Thoracic aorta (tissue), 2 donors: Measurements from ENCODE around the gene RAD23A. TPM values are rescaled to one million over a fixed set of nuclear protein-coding genes. Genes with fewer than 3 reads are reported as not detected.

Experiments
- ATAC-seq: fragments of 150-250 bp; one replicate; pipeline ENCODE4 v1.8.0; 2017; ENCODE audit warnings: low read depth; ENCODE audit not compliant: insufficient number of reproducible peaks, low FRiP score
- DNase-seq: peaks from one replicate; pipeline ENCODE4 v3.0.0-alpha.2; 2020; ENCODE audit warnings: low spot score
- H3K27ac ChIP-seq, 2 donors: fragments of 200-600 bp; sonication (generic); 1 replicate in 1 of 2; 2 replicates in 1 of 2; pipeline ENCODE4 v1.5.1; 2016; ENCODE audit warnings: mild to moderate bottlenecking in 2 of 2, moderate library complexity in 2 of 2
- H3K27me3 ChIP-seq: fragments of 200-600 bp; sonication (generic); replicated peaks from 2 replicates; pipeline ENCODE4 v1.6.0; 2016; ENCODE audit warnings: mild to moderate bottlenecking; ENCODE audit not compliant: insufficient read depth
- H3K36me3 ChIP-seq: fragments of 200-600 bp; sonication (generic); one replicate; pipeline ENCODE4 v1.5.1; 2016
- H3K4me1 ChIP-seq, 2 donors: fragments of 200-600 bp; sonication (generic); 1 replicate in 1 of 2; 2 replicates in 1 of 2; pipeline versions ENCODE4 v1.5.1 to v1.6.0; 2016; ENCODE audit warnings: low read depth in 2 of 2, mild to moderate bottlenecking in 1 of 2; ENCODE audit not compliant: control insufficient read depth in 1 of 2
- H3K4me3 ChIP-seq: fragments of 200-600 bp; sonication (generic); 2 replicates; pipeline ENCODE4 v1.5.1; 2016; ENCODE audit warnings: mild to moderate bottlenecking
- H3K9me3 ChIP-seq: fragments of 200-600 bp; sonication (generic); 2 replicates; pipeline ENCODE4 v1.5.1; 2016
- total RNA-seq, 2 donors: library from RNA; depleted of rRNA; stranded (reverse); fragments of >200 nt; gene quantifications; one replicate each; pipeline versions ENCODE4 v1.1.0 to v1.2.3, GENCODE V29; 2016
- TF ChIP-seq, protein P1 (sequence below): fragments of 200-600 bp; sonication (generic); IDR thresholded peaks from one replicate; pipeline ENCODE4 v1.5.1; 2019; ENCODE audit warnings: antibody characterized with exemption

Gene RAD23A
- total RNA-seq, 2 donors from 2014 or later, result 116 to 130 TPM

DNA sequence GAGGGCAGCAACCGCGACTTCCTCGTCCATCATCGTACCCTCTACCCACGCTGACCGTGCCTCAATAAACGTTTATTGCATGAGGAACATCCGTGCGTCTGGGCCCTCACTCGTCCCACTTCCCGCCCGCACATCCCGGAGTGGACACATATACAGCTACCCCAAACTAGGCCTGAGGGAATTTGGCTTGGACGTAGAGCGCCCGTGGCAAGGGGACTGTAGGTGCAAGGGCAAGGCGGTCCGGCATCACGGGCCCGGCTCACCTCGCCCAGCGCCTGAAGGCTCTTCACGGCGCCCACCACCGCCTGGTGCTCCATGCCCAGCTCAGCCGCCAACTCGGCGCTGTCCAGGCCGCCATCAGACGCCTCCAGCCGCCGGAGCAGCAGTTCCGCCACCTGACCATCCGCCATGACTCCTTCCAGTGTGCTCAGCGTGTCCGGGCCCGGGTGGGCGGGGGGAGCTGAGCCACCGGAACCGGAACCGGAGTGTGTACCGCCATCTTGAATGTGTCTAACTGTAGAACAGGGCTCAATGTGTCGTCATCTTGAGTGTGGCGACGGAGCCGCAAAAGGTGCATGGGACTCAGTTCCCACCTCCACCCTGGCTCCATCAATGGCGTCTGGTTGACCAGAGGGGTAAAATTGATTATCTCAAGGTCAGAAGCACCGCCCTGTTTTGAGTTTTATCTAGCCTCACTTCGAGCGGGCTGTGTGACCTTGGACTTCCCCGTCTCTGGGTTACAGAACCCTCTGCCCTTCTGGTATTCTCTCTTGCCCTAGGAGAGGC, 12.2 kb upstream of the RAD23A start, which contains the start of gene FARSA:
FARSA (minus strand) TSS at position 425 of the 786 bp plus-strand sequence; CDS start at position 410, 15 bp downstream.
- TF ChIP-seq, protein P1, sequence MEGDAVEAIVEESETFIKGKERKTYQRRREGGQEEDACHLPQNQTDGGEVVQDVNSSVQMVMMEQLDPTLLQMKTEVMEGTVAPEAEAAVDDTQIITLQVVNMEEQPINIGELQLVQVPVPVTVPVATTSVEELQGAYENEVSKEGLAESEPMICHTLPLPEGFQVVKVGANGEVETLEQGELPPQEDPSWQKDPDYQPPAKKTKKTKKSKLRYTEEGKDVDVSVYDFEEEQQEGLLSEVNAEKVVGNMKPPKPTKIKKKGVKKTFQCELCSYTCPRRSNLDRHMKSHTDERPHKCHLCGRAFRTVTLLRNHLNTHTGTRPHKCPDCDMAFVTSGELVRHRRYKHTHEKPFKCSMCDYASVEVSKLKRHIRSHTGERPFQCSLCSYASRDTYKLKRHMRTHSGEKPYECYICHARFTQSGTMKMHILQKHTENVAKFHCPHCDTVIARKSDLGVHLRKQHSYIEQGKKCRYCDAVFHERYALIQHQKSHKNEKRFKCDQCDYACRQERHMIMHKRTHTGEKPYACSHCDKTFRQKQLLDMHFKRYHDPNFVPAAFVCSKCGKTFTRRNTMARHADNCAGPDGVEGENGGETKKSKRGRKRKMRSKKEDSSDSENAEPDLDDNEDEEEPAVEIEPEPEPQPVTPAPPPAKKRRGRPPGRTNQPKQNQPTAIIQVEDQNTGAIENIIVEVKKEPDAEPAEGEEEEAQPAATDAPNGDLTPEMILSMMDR, result no peak

DNA sequence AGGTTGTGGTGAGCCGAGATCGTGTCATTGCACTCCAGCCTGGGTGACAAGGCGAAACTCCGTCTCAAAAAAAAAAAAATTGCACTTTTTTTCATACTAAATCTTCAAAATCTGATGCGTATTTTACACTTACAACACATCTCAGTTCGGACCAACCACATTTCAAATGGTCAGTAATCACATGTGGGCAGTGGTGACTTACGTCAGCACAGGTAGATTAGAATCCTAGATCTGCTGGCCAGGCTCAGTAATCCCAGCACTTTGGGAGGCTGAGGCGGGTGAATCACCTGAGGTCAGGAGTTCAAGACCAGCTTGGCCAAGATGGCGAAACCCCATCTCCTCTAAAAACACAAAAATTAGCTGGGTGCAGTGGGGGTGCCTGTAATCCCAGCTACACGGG, 10.6 kb upstream of the RAD23A start:
- no peak for ATAC-seq

More for the DNA sequence above, 12.2 kb upstream of the RAD23A start, which contains the start of gene FARSA:
- Histone ChIP-seq H3K27ac (peak within 1 kb of the TSS; percentile 34 to 63), H3K27me3 (no peaks in the 10 kb centered on the region), H3K9me3 (no peaks in the 10 kb centered on the region), H3K4me3 (peak within 1 kb of the TSS; percentile 92), H3K4me1 (peaks cover 13 to 22% of the 10 kb centered on the region in 2 donors), H3K36me3 (peaks cover 20% of the 10 kb centered on the region)
- ATAC-seq (peak; percentile 61), DNase-seq (peak; percentile 74)

DNA sequence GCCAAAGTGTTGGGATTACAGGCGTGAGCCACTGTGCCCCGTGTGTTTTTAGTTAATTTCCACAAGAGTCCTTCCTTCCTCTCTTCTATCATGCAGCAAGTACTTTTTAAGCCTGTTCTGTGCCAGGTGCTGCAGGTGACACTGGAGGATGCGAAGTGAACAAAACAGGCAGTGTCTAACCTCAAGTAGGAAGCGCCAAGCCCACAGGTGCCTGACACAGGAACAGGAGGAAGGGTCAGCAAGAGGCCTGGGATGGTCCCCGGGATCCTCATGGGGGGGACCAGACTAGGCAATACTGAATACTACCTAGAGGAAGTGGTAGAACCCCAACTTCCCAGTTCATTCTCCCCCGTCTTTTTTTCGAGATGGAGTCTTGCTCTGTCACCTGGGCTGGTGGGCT, 9.1 kb upstream of the RAD23A start:
- DNase-seq (no peak), ATAC-seq (no peak)
- no peak overlapping the region for H3K27ac ChIP-seq
- H3K27me3 ChIP-seq, result no peaks in the 10 kb centered on the region
- H3K4me1 ChIP-seq, result peaks cover 29 to 41% of the 10 kb centered on the region in 2 donors
- no peaks in the 10 kb centered on the region for H3K9me3 ChIP-seq
- no peak overlapping the region for H3K4me3 ChIP-seq
- H3K36me3 ChIP-seq, result peaks cover 18% of the 10 kb centered on the region
- TF ChIP-seq, protein P1, result no peak

More for the DNA sequence above, 10.6 kb upstream of the RAD23A start:
- Histone ChIP-seq H3K9me3 (no peaks in the 10 kb centered on the region), H3K4me3 (no peak overlapping the region), H3K4me1 (peaks cover 19 to 29% of the 10 kb centered on the region in 2 donors), H3K36me3 (peaks cover 9% of the 10 kb centered on the region), H3K27ac (no peak overlapping the region), H3K27me3 (no peaks in the 10 kb centered on the region)
- TF ChIP-seq, protein P1, result no peak
- DNase-seq, result no peak

DNA sequence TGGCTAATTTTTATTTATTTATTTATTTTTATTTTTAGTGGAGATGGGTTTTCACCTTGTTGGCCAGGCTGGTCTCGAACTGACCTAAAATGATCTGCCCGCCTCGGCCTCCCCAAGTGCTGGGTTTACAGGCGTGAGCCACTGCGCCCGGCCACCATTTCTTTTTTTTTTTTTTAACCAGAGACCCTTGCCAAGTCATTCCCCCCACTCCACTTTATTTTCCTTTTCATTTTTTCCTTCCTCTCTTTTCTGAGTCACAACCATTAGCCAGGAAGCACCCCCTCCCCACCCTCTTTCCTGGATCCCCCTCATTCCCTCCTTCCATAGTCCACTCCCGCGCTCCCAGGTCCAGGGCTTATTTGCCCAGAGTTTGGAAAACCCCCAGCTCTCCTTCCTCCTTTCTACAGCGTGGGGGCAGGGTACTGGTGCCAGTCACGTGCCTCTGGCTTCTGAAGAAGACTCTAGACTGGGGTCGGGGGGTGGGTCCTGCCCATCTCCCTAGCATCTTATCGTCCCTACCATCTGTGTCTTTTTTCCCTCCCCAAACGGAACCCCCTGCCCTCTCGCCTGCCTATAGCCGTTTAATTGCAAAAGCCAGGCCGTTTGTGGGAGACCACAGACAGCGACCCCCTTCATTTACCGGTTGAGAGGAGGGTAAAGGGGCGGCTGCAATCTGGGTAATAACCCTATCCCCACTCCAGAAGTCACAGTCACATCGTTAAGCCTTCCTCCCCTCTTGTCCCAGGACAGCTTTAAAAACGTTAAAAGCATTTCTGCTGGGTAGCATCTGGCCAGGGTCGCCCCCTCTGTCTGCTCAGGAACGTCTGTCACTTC, 8.4 kb upstream of the RAD23A start:
- no peak for DNase-seq
- no peaks in the 10 kb centered on the region for H3K27me3 ChIP-seq
- H3K4me1 ChIP-seq, result peaks cover 28 to 37% of the 10 kb centered on the region in 2 donors
- no peak for ATAC-seq
- peak overlapping the region in 1 of 2 donors; percentile 23 for H3K27ac ChIP-seq
- TF ChIP-seq, protein P1, result no peak
- peaks cover 21% of the 10 kb centered on the region for H3K36me3 ChIP-seq
- peak overlapping the region; percentile 93 for H3K4me3 ChIP-seq
- no peaks in the 10 kb centered on the region for H3K9me3 ChIP-seq
